NCI-H82 treated with DMSO at 0.1 percent for 48 hours (cell line): Measurements from ENCODE around the gene PXDC1.
"Not testable (repeated sequence)": the region's sequence is repeated elsewhere in the genome, so short reads cannot be mapped to it uniquely, and the experiment has no call there.

Experiments
- DNase-seq: peaks from one replicate; lab custom pipeline; 2025; ENCODE audit not compliant: unreplicated experiment; lab: John Stamatoyannopoulos, UW

PXDC1 gene

GRCh38 chr6:3764516-3765335 is 13.2 kb upstream of the PXDC1 start:
- no peak for DNase-seq

GRCh38 chr6:3762852-3763251 is 11.3 kb upstream of the PXDC1 start:
- no peak for DNase-seq

GRCh38 chr6:3762359-3762758 is 10.8 kb upstream of the PXDC1 start:
- no peak for DNase-seq

GRCh38 chr6:3761989-3762270 is 10.4 kb upstream of the PXDC1 start:
- DNase-seq = no peak

DNA sequence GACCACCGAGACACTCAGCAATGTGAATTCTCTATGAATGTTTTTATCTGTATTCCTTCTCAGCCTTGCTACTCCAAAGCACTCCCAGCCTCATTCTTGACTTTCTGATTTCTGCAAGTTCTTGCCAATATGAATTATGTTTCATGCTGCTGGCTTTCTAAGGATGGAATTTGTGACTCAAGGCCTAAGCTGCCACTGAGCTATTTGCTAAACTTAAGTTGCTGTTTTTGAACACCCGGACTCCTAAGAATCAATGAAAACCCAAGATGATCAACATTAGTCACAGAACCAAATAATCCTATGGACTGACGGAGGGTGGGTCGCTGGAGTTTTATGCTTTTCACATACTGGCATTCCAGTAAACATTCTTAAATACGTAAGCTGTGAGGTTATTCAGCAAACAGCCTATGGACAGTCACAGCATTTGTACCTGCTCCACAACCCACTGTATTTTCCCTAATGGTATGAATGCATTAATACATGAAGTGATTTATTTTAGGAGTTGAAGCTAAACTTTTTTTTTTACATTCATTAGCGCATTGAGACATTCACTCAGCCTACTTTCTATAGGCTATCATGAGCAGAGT is 8.2 kb upstream of the PXDC1 start:
- no peak for DNase-seq

GRCh38 chr6:3758842-3759144 is 7.3 kb upstream of the PXDC1 start:
- no peak for DNase-seq

- DNase-seq = not testable (repeated sequence)
Observed at GRCh38 chr6:3757998-3758841, 6.7 kb upstream of the PXDC1 start.

DNA sequence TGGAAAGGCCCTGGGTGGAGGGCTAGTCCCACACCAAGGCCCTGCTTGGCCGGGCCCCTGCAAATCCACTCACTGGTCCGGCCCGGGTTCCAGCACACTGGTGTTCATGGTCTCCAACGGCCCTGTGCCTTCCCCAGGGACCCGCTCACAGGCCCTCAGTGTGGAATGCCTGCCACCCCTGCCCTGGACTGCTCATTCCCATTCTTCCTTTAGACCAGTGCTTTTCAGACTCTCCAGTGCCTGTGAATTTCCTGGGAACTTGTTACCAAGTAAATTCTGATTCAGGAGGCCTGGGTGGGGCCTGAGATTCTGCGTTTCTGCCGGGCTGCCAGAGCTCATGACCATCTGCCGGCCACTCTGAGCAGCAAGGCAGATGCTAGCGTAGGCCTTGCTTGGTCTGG is 5.7 kb upstream of the PXDC1 start:
- DNase-seq = no peak

DNA sequence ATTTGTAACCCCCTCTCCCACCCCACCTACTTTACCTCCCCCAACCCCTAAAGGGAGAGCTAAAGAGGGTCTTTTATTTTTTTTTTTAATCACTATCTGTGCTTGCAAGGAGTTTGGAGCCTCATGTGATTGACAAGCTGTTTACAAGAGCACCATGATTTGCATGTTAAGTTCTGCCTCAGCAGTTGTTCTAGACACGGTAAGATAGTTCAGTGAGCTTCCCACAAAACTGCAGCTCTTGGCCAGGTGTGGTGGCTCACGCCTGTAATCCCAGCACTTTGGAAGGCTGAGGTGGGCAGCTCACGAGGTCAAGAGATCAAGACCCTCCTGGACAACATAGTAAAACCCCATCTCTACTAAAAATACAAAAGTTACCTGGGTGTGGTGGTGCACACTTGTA is 5.0 kb upstream of the PXDC1 start:
- DNase-seq = no peak

DNA sequence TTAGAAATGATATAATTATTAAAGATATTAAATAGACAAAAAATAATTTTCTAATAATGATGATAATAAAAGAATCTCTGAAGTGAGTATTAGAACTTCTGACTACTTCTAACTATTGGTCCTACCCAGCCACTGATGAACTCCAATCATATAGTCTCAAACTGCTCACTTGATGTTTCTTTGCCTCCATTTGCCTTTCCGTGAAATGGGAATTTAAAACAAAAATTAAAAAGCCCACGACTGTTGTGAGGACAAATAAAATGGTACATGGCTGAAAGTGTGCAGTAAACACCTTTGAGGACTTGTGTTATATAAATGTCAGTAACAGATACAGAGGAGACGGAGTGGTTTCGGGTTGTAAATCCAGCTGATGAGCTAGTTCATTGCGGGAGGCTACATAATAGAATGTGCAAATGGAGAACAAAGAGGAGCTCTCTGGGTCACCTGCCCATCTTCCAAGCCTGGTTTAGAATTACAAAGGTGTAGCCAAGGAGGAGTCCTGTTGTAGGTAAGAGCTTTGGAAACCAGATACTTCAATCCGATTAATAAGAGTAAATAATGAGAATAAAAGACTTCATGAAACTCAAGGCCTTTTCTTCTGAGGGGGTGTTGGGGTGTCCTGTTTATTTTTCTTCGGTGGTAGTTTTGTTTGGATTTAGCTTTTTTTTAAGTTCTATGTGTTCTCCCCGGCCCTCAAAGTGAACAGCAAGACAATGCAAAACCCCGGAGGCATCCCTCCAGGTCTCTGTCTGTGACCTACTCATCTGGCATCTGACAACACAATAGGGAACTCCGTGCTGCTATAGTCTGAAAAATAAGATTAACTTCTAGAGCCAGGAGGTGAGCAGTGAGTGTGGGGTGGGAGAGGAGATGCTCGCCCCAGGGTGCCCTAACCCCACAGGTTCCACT is 4.4 kb upstream of the PXDC1 start:
- DNase-seq = no peak

DNA sequence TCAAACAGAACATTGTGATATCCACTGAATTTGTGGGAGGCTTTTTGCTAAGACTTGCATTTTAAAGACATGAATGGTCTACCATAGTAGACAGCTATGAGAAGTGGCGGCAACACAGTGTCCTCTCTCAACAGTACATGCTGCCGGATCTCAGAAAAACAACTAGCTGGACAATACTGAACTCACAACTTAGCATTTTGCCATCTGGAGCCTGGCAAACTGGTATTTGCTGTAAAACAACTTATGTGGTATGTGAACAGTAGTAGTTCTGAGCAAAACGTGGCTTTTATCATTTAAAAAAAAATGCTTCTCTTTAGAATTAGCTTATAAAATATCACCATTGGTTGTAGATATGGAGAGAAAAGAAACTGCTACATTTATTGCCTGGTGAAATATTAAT is 3.3 kb upstream of the PXDC1 start:
- no peak for DNase-seq

DNA sequence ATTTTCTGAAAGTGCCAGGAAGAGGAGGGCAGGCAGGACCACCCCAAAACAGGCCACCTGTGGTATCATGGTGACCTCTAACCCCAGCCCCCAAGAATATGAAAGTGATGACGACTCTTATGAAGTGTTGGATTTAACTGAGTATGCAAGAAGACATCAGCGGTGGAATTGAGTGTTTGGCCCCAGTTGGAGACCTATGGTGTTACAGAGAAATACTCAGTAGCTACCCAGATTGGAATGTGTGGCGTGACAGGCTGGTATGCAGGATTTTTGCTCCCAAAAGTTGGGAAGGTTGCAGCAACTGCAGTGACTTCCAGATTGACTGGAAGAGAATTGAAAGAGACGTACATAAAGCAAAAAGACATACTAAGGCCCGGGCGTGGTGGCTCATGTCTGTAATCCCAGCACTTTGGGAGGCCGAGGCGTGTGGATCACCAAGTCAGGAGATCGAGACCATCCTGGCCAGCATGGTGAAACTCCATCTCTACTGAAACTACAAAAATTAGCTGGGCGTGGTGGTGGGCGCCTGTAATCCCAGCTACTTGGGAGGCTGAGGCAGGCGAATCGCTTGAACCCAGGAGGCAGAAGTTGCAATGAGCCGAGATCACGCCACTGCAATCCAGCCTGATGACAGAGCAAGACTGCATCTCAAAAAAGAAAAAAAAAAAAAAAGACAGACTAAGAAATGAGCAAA is 2.7 kb upstream of the PXDC1 start:
- not testable (repeated sequence) for DNase-seq

DNA sequence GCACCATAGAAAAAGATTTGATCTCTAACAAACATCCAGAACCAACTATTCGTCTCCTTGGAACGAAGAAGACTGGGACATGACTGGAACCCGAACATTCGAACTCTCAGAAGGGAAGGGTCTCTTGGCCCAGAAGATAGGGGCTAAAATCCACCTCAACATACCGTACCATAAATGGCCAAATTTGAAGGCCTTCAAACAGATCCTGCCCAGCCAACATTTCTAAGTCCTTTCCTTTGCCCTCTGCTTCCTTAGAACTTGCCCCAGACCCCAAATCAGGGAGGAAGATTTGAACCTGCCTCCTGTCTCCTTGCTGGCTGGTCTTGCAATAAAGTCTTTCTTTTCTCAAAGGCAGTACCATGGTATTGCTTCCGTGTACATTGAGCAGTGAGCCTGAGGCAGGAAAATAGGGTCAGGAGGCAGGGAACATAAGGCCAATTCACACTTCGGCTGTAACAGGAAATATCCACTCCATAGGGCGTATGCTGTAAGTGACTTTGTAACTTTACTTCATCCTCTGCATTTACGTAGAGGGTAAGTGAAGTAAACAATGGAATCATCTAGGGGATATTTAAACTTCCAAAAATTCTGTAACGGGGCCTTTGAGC is 1.8 kb upstream of the PXDC1 start:
- no peak for DNase-seq

DNA sequence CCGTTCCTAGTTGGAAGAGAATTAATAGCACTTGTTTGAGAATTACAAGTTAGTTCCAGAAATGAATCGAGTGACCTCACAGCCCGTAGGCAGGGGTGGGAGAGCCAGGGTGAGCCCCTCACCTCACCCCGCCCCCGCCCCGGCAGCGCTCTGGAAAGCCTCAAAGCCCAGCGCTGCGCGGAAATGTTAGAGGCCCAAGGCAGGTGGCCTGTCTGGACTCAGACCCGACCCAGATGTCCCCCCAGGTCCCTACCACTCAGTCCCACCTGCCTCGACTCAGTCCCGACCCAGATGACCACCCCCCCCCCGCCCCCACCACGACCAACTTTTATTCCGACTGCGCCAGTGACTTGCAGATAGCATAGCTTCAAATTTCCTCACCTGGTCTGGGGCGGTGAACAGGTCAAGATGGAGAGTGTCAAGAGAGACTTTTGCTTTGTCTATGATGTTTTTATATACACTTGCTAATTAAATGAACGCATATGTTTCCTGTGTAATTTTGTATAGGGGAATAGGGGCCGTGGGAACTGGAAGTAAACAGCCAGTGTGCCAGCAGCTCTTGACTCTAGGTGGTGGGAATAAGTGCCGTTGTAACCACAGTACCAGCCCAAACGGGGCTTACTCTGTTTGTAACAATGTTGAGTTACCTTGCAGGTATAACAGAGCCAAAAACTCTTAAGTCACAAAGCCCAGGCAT is 1.2 kb upstream of the PXDC1 start:
- no peak for DNase-seq

DNA sequence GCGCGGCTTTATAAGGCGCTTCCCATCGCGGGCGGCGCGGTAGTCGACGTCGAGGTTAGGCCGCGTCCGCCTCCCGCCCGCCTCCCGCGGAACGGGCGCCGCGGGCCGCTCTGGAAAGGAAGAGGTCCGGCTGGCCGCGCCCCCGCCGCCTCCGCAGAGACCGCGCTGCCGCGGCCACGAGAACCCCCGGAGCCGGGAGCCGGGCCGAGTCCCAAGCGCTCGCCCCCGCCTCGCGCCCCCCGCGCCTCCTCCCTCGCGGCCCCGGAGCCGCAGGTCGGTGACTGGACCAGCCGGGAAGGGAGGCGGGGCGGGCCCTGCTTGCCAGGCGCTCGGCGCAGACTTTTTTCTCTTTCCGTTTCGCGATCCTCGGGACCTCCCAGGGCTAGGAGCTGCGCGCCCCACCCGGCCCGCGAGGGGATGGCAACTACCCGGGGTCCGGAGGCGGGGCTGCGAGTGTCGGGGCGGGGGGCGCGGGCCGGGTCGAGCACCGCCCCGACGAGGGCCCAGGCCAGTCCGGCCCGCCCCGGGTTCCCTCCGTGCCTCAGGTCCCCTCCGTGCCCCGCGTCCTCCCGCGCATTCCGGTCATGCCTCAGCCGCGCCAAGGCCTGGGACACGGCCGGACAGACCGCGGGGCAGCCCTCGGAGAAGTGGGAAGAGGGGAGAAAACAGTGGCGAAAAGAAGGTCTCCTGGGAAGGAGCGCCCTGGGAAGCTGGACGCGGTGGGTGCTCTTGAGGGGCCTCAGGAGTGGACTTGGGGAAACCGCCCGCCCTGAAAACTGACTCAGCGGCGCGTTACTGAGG is 417 bp upstream of the PXDC1 start:
- DNase-seq = no peak

- DNase-seq = no peak
Observed at GRCh38 chr6:3750317-3751076, 1.0 kb downstream of the PXDC1 start.

DNA sequence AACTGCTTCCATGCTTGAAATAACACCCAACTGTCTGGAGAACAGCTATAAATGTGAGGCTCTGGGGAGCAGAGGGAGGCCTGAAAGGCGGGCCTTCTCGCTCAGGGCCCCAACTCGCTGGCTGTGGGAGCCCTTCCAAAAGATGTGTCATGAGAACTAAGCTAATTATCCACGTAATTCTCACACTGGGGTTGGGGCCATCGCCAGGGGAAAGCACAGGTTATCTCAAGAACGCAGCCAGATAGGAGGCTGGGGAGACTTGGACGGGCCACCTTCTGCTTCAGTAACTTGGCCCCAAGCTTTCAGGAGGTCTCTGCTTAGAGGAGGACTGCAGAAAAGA is 1.6 kb downstream of the PXDC1 start:
- no peak for DNase-seq
